Hepatocyte (in vitro differentiated cells): ENCODE results near the gene CACNA2D4. TPM values are rescaled to one million over a fixed set of nuclear protein-coding genes. Genes with fewer than 3 reads are reported as not detected.

Source experiments
- DNase-seq: peaks from one replicate; pipeline ENCODE4 v3.0.0-alpha.2; 2016; ENCODE audit warnings: low spot score
- H2AFZ ChIP-seq: fragments of 200-600 bp; sonication (generic); 2 replicates; pipeline ENCODE4 v1.6.0; 2016; ENCODE audit warnings: antibody characterized with exemption, mild to moderate bottlenecking
- H3K27ac ChIP-seq: fragments of 200-600 bp; sonication (generic); 2 replicates; pipeline ENCODE4 v1.5.1; 2016; ENCODE audit warnings: mild to moderate bottlenecking
- H3K27me3 ChIP-seq: fragments of 200-600 bp; sonication (generic); 2 replicates; pipeline ENCODE4 v1.6.1; 2016
- H3K36me3 ChIP-seq: fragments of 200-600 bp; sonication (generic); replicated peaks from 2 replicates; pipeline ENCODE4 v1.5.1; 2016; ENCODE audit warnings: low read depth; ENCODE audit not compliant: insufficient read depth
- H3K4me1 ChIP-seq: fragments of 200-600 bp; sonication (generic); 2 replicates; pipeline ENCODE4 v1.5.1; 2016; ENCODE audit warnings: mild to moderate bottlenecking, moderate library complexity; ENCODE audit not compliant: insufficient read depth
- H3K4me2 ChIP-seq: fragments of 200-600 bp; sonication (generic); 2 replicates; pipeline ENCODE4 v1.6.0; 2016
- H3K4me3 ChIP-seq: fragments of 200-600 bp; sonication (generic); 2 replicates; pipeline ENCODE4 v1.5.1; 2016; ENCODE audit warnings: mild to moderate bottlenecking
- H3K79me2 ChIP-seq: fragments of 200-600 bp; sonication (generic); 2 replicates; pipeline ENCODE4 v1.6.0; 2017; ENCODE audit warnings: mild to moderate bottlenecking
- H3K9me2 ChIP-seq: fragments of 200-600 bp; sonication (generic); replicated peaks from 2 replicates; pipeline ENCODE4 v1.6.0; 2017; ENCODE audit warnings: mild to moderate bottlenecking; ENCODE audit not compliant: insufficient read depth
- H3K9me3 ChIP-seq: fragments of 200-600 bp; sonication (generic); 2 replicates; pipeline ENCODE4 v1.5.1; 2016; ENCODE audit warnings: low read depth, mild to moderate bottlenecking
- H4K20me1 ChIP-seq: fragments of 200-600 bp; sonication (generic); 2 replicates; pipeline ENCODE4 v1.6.0; 2016; ENCODE audit warnings: mild to moderate bottlenecking; ENCODE audit not compliant: insufficient read depth, poor library complexity, severe bottlenecking
- EZH2 ChIP-seq: fragments of 200-600 bp; sonication (generic); IDR thresholded peaks from 2 replicates; pipeline ENCODE4 v1.6.1; 2016; ENCODE audit warnings: antibody characterized with exemption, mild to moderate bottlenecking, borderline replicate concordance
- EZH2phosphoT487 ChIP-seq: fragments of 200-600 bp; sonication (generic); IDR thresholded peaks from one replicate; pipeline ENCODE4 v1.6.1; 2018; ENCODE audit warnings: antibody characterized with exemption, mild to moderate bottlenecking, low read depth, moderate library complexity; ENCODE audit not compliant: unreplicated experiment, severe bottlenecking
- WGBS: methylation state at CpG from one replicate; pipeline ENCODE4 v1.1.6; 2016; ENCODE audit warnings: low lambda C conversion rate; ENCODE audit errors: missing lambda C conversion rate; 5-methylcytosine and 5-hydroxymethylcytosine counted together
- polyA plus RNA-seq: library from polyadenylated mRNA; unstranded; fragments of >200 nt; fragmentation: Nextera tagmentation; extraction: Ambion mirVana; gene quantifications from 2 replicates; pipeline ENCODE4 v1.2.1, GENCODE V29; 2016
- total RNA-seq: library from RNA; depleted of rRNA; stranded (reverse); fragments of >200 nt; gene quantifications from 2 replicates; pipeline ENCODE4 v1.2.3, GENCODE V29; 2014
- TF ChIP-seq, protein P1 (sequence below): fragments of 200-600 bp; sonication (generic); IDR thresholded peaks from 2 replicates; pipeline ENCODE4 v1.5.1; 2016; ENCODE audit warnings: antibody characterized with exemption, mild to moderate bottlenecking; ENCODE audit not compliant: poor library complexity

Gene CACNA2D4
- total and polyA plus RNA-seq, 2 experiments from 2014 or later = 1.3 to 2.1 TPM

DNA sequence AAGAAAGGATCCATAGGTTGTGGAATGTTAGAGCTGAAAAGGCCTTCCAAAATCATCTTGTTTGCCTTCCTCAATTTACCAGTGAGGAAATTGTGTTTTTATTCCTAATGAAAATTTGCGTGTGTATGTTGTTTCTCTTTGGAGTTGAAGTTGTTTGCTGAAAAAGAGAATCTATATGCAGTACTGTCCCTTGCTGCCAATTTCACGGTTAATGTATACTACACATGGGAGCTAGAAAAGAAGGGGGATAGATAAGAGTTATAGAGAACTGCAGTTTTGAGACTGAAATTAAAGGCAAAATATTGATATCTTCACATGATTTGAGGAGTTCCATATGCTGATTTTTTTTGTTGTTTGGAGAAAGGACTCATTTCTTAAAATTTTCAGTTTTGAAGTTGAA is 160.1 kb downstream of the CACNA2D4 start:
- peaks cover 47% of the 10 kb centered on the region for H3K79me2 ChIP-seq
- peaks cover 8% of the 10 kb centered on the region for H3K4me1 ChIP-seq
- H3K36me3 ChIP-seq = no peaks in the 10 kb centered on the region
- H3K27me3 ChIP-seq = no peaks in the 10 kb centered on the region
- H4K20me1 ChIP-seq = peaks cover 5% of the 10 kb centered on the region
- no peak overlapping the region for H2AFZ ChIP-seq
- no peaks in the 10 kb centered on the region for H3K9me3 ChIP-seq
- H3K9me2 ChIP-seq = no peaks in the 10 kb centered on the region
- DNase-seq = no peak
- WGBS = 82% methylated on average over 2 of the region's 2 CpGs
- peak overlapping the region; percentile 22 for H3K27ac ChIP-seq
- H3K4me2 ChIP-seq = no peak overlapping the region
- TF ChIP-seq, protein P1, sequence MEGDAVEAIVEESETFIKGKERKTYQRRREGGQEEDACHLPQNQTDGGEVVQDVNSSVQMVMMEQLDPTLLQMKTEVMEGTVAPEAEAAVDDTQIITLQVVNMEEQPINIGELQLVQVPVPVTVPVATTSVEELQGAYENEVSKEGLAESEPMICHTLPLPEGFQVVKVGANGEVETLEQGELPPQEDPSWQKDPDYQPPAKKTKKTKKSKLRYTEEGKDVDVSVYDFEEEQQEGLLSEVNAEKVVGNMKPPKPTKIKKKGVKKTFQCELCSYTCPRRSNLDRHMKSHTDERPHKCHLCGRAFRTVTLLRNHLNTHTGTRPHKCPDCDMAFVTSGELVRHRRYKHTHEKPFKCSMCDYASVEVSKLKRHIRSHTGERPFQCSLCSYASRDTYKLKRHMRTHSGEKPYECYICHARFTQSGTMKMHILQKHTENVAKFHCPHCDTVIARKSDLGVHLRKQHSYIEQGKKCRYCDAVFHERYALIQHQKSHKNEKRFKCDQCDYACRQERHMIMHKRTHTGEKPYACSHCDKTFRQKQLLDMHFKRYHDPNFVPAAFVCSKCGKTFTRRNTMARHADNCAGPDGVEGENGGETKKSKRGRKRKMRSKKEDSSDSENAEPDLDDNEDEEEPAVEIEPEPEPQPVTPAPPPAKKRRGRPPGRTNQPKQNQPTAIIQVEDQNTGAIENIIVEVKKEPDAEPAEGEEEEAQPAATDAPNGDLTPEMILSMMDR = no peak
- TF ChIP-seq EZH2 = no peak
- TF ChIP-seq EZH2phosphoT487 = no peak
- no peak overlapping the region for H3K4me3 ChIP-seq

DNA sequence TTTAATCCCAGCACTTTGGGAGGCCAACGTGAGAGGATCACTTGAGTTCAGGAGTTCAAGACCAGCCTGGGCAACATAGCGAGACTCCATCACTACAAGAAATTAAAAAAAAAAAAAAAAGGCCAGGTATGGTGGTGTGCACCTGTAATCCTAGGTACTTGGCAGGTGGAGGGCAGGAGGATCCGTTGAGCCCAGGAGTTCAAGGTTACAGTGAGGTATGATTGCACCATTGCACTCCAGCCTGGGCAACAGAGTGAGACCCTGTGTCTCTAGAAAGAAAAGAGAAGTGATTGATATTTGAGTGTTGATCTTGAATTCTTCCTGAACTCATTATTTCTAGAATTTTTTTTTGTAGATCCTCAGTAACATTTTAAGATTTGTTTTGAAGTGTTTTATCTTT is 168.2 kb downstream of the CACNA2D4 start:
- Histone ChIP-seq H2AFZ (no peak overlapping the region), H3K4me1 (no peaks in the 10 kb centered on the region), H3K9me2 (no peaks in the 10 kb centered on the region), H3K27ac (no peak overlapping the region), H3K36me3 (no peaks in the 10 kb centered on the region), H3K4me2 (no peak overlapping the region), H4K20me1 (peaks cover 6% of the 10 kb centered on the region), H3K79me2 (peaks cover 85% of the 10 kb centered on the region), H3K4me3 (no peak overlapping the region), H3K27me3 (no peaks in the 10 kb centered on the region), H3K9me3 (peaks cover 11% of the 10 kb centered on the region)
- TF ChIP-seq EZH2phosphoT487 = no peak
- WGBS = 96% methylated on average over 3 of the region's 3 CpGs
- DNase-seq = no peak

DNA sequence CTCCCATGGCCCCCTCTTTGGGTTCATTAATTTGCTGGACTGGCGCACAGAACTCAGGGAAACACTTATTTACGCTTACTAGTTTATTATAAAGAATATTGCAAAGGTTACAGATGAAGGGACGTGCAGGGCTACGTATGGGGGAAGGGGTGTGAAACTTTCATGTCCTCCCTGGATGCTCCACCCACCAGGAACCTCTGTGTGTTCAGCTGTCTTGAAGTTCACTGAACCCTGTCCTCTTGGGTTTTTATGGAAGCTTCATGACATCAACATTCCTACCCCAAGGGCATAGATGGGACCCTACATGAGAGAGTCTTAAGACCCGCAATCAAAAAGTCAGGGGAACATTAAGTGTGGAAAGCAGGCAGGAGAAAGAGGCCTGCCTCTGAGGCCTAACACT is 169.4 kb downstream of the CACNA2D4 start:
- TF ChIP-seq, protein P1 = no peak
- TF ChIP-seq EZH2phosphoT487 (no peak), EZH2 (no peak)
- H3K27me3 ChIP-seq = no peaks in the 10 kb centered on the region
- peaks cover 6% of the 10 kb centered on the region for H4K20me1 ChIP-seq
- H3K36me3 ChIP-seq = no peaks in the 10 kb centered on the region
- no peak overlapping the region for H2AFZ ChIP-seq
- 99% methylated on average over 5 of the region's 5 CpGs for WGBS
- no peak for DNase-seq
- peaks cover 96% of the 10 kb centered on the region for H3K79me2 ChIP-seq
- H3K9me2 ChIP-seq = no peaks in the 10 kb centered on the region
- H3K4me3 ChIP-seq = no peak overlapping the region
- H3K4me1 ChIP-seq = no peaks in the 10 kb centered on the region
- H3K9me3 ChIP-seq = peaks cover 11% of the 10 kb centered on the region
- no peak overlapping the region for H3K4me2 ChIP-seq
- H3K27ac ChIP-seq = no peak overlapping the region

DNA sequence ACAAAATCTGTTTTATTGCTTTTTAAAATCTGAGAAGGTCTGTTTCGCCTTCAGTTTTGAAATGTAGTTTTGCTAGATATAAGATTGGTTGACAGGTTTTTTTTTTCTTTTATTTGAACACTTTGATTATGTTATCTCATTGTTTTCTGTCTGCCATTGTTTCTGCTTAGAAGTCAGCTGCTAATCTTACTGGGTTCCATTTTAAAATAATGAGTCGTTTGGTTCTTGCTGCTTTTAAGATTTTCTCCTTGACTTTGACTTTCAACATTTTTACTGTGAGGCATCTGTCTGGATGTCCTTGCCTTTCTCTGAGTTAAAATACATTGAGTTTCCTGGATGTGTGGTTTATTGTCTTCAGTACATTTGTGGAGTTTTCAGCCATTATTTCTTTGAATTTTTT is 170.8 kb downstream of the CACNA2D4 start:
- Histone ChIP-seq H2AFZ (no peak overlapping the region), H3K36me3 (no peaks in the 10 kb centered on the region), H3K4me3 (no peak overlapping the region), H3K4me2 (no peak overlapping the region), H4K20me1 (peaks cover 4% of the 10 kb centered on the region), H3K27me3 (no peaks in the 10 kb centered on the region), H3K9me3 (peaks cover 11% of the 10 kb centered on the region), H3K9me2 (no peaks in the 10 kb centered on the region), H3K79me2 (peaks cover 94% of the 10 kb centered on the region), H3K27ac (no peak overlapping the region), H3K4me1 (no peaks in the 10 kb centered on the region)
- no peak for TF ChIP-seq EZH2phosphoT487
- TF ChIP-seq, protein P1 = no peak
- no peak for TF ChIP-seq EZH2
- no peak for DNase-seq
- 89% methylated on average over 2 of the region's 2 CpGs for WGBS
